ENCODE measurements around the gene ABHD15. TPM values are rescaled to one million over a fixed set of nuclear protein-coding genes. Genes with fewer than 3 reads are reported as not detected.

ABHD15 gene
- total RNA-seq, 2 experiments from 2014 or later: 16.9 to 18.0 TPM

GRCh38 chr17:29608986-29609385 lies 42.1 kb upstream of the ABHD15 start:
- no peak overlapping the region for H3K27ac Mint-ChIP-seq
- H3K36me3 Mint-ChIP-seq (ENCODE audit: low read depth): no peaks in the 10 kb centered on the region
- ChIA-PET CTCF (interaction anchor here (1.2 to 4.8 kb wide), 4 partner anchors 8 to 17 kb away, joined by 5 to 29 read pairs (median 8); partner anchors contain the start of gene ANKRD13B), POLR2A (no interaction called here)
- DNase-seq: no peak
- H3K4me3 Mint-ChIP-seq: no peak overlapping the region
- no peaks in the 10 kb centered on the region for H3K27me3 Mint-ChIP-seq
- H3K4me1 Mint-ChIP-seq: peaks cover 5% of the 10 kb centered on the region
- no peaks in the 10 kb centered on the region for H3K9me3 Mint-ChIP-seq

GRCh38 chr17:29607557-29608195 lies 40.8 kb upstream of the ABHD15 start:
- ChIA-PET CTCF (interaction anchor here (0.7 to 4.8 kb wide), 6 partner anchors 10 to 35 kb away, joined by 3 to 29 read pairs (median 8); partner anchors contain the start of gene ANKRD13B), POLR2A (no interaction called here)
- no peak overlapping the region for H3K27ac Mint-ChIP-seq
- no peak for DNase-seq
- H3K9me3 Mint-ChIP-seq: no peaks in the 10 kb centered on the region
- no peak overlapping the region for H3K4me3 Mint-ChIP-seq
- no peaks in the 10 kb centered on the region for H3K36me3 Mint-ChIP-seq (ENCODE audit: low read depth)
- H3K27me3 Mint-ChIP-seq: no peaks in the 10 kb centered on the region
- no peaks in the 10 kb centered on the region for H3K4me1 Mint-ChIP-seq

GRCh38 chr17:29603109-29603674 lies 36.4 kb upstream of the ABHD15 start:
- Mint-ChIP-seq H3K27ac (no peak overlapping the region), H3K36me3 (ENCODE audit: low read depth) (no peaks in the 10 kb centered on the region), H3K4me3 (no peak overlapping the region), H3K4me1 (no peaks in the 10 kb centered on the region), H3K9me3 (no peaks in the 10 kb centered on the region), H3K27me3 (no peaks in the 10 kb centered on the region)
- CTCF ChIA-PET: interaction anchor here (1.2 to 4.3 kb wide), 3 partner anchors 9 to 15 kb away, joined by 3 to 14 read pairs (median 7); no protein-coding TSS in a partner anchor
- no peak for DNase-seq
- POLR2A ChIA-PET: no interaction called here

- DNase-seq: no peak
- Mint-ChIP-seq H3K4me3 (no peak overlapping the region), H3K4me1 (peaks cover 11% of the 10 kb centered on the region), H3K36me3 (ENCODE audit: low read depth) (no peaks in the 10 kb centered on the region), H3K27me3 (no peaks in the 10 kb centered on the region), H3K9me3 (no peaks in the 10 kb centered on the region), H3K27ac (no peak overlapping the region)
- ChIA-PET CTCF (interaction anchor here (1.5 to 3.7 kb wide), 4 partner anchors 12 to 20 kb away, joined by 5 to 18 read pairs (median 12); no protein-coding TSS in a partner anchor), POLR2A (no interaction called here)
These were observed 30.7 kb upstream of the ABHD15 start for GRCh38 chr17:29597361-29598172.

- ChIA-PET POLR2A (no interaction called here), CTCF (interaction anchor here (0.6 to 3.7 kb wide), 5 partner anchors 12 to 1369 kb away, joined by 3 to 18 read pairs (median 7); no protein-coding TSS in a partner anchor)
- Mint-ChIP-seq H3K27me3 (no peaks in the 10 kb centered on the region), H3K9me3 (no peaks in the 10 kb centered on the region), H3K27ac (no peak overlapping the region), H3K4me3 (no peak overlapping the region), H3K4me1 (peaks cover 18% of the 10 kb centered on the region), H3K36me3 (ENCODE audit: low read depth) (no peaks in the 10 kb centered on the region)
- DNase-seq: no peak
These were observed 30.0 kb upstream of the ABHD15 start for GRCh38 chr17:29596811-29597210.

GRCh38 chr17:29595943-29596774 lies 29.3 kb upstream of the ABHD15 start:
- Mint-ChIP-seq H3K4me3 (no peak overlapping the region), H3K36me3 (ENCODE audit: low read depth) (no peaks in the 10 kb centered on the region), H3K4me1 (peaks cover 25% of the 10 kb centered on the region), H3K27me3 (no peaks in the 10 kb centered on the region), H3K9me3 (no peaks in the 10 kb centered on the region), H3K27ac (no peak overlapping the region)
- no peak for DNase-seq
- ChIA-PET CTCF (interaction anchor here (0.6 to 3.7 kb wide), 5 partner anchors 15 to 1370 kb away, joined by 3 to 18 read pairs (median 7); no protein-coding TSS in a partner anchor), POLR2A (no interaction called here)

GRCh38 chr17:29595107-29595942 lies 28.5 kb upstream of the ABHD15 start:
- H3K27ac Mint-ChIP-seq: no peak overlapping the region
- no peak overlapping the region for H3K4me3 Mint-ChIP-seq
- CTCF ChIA-PET: interaction anchor here (0.6 to 5.0 kb wide), 6 partner anchors 9 to 226 kb away, joined by 3 to 116 read pairs (median 12); no protein-coding TSS in a partner anchor
- H3K27me3 Mint-ChIP-seq: no peaks in the 10 kb centered on the region
- no peaks in the 10 kb centered on the region for H3K36me3 Mint-ChIP-seq (ENCODE audit: low read depth)
- no peaks in the 10 kb centered on the region for H3K9me3 Mint-ChIP-seq
- peaks cover 32% of the 10 kb centered on the region for H3K4me1 Mint-ChIP-seq
- no peak for DNase-seq
- POLR2A ChIA-PET: no interaction called here

GRCh38 chr17:29594519-29595090 lies 27.8 kb upstream of the ABHD15 start:
- no peak overlapping the region for H3K27ac Mint-ChIP-seq
- H3K27me3 Mint-ChIP-seq: no peaks in the 10 kb centered on the region
- POLR2A ChIA-PET: no interaction called here
- no peak for DNase-seq
- CTCF ChIA-PET: interaction anchor here (0.6 to 5.0 kb wide), 6 partner anchors 10 to 127 kb away, joined by 3 to 116 read pairs (median 6); no protein-coding TSS in a partner anchor
- peaks cover 37% of the 10 kb centered on the region for H3K4me1 Mint-ChIP-seq
- peak overlapping the region; percentile 68 for H3K4me3 Mint-ChIP-seq
- H3K36me3 Mint-ChIP-seq (ENCODE audit: low read depth): no peaks in the 10 kb centered on the region
- H3K9me3 Mint-ChIP-seq: no peaks in the 10 kb centered on the region

- peak overlapping the region; percentile 68 for H3K4me3 Mint-ChIP-seq
These were observed 27.0 kb upstream of the ABHD15 start for GRCh38 chr17:29593591-29594518.

GRCh38 chr17:29592850-29593551 lies 26.2 kb upstream of the ABHD15 start, which contains the start of gene ANKRD13B:
Gene ANKRD13B (plus strand): TSS chr17:29593132. CDS start chr17:29593622, 490 bp downstream.
- Mint-ChIP-seq H3K4me1 (peaks cover 40% of the 10 kb centered on the region), H3K4me3 (peak within 1 kb of the TSS; percentile 68), H3K9me3 (no peaks in the 10 kb centered on the region), H3K27me3 (no peaks in the 10 kb centered on the region), H3K27ac (peak within 1 kb of the TSS; percentile 62), H3K36me3 (ENCODE audit: low read depth) (peaks cover 2% of the 10 kb centered on the region)
- peak; percentile 51 for DNase-seq
- ChIA-PET POLR2A (interaction anchor here (1.8 kb wide), 1 partner anchor 24 kb away, joined by 5 read pairs; no protein-coding TSS in a partner anchor), CTCF (interaction anchor here (0.7 to 5.0 kb wide), 13 partner anchors 8 to 338 kb away, joined by 3 to 116 read pairs (median 8); partner anchors contain the start of genes ABHD15, SSH2 and TP53I13)

More at GRCh38 chr17:29593591-29594518, 27.0 kb upstream of the ABHD15 start:
- no peaks in the 10 kb centered on the region for H3K9me3 Mint-ChIP-seq
- DNase-seq: peak; percentile 47
- peaks cover 37% of the 10 kb centered on the region for H3K4me1 Mint-ChIP-seq
- POLR2A ChIA-PET: interaction anchor here (0.6 kb wide), 1 partner anchor 227 kb away, joined by 8 read pairs; no protein-coding TSS in a partner anchor
- no peaks in the 10 kb centered on the region for H3K36me3 Mint-ChIP-seq (ENCODE audit: low read depth)
- peak overlapping the region; percentile 36 for H3K27ac Mint-ChIP-seq
- no peaks in the 10 kb centered on the region for H3K27me3 Mint-ChIP-seq
- CTCF ChIA-PET: interaction anchor here (0.5 to 5.0 kb wide), 11 partner anchors 7 to 128 kb away, joined by 3 to 116 read pairs (median 7); no protein-coding TSS in a partner anchor

All from activated CD4-positive, alpha-beta T cell treated with anti-CD3 and anti-CD28 coated beads, Interleukin-2, amount 10 ng/mL, durations not matched to agents 7 days and 5 days (primary cell).